ENCODE data around the gene CR1L. TPM values are rescaled to one million over a fixed set of nuclear protein-coding genes. Genes with fewer than 3 reads are reported as not detected.
A peak's percentile ranks its signal among the peaks of the same experiment; 100 is the strongest.
"Not testable (repeated sequence)": the region's sequence is repeated elsewhere in the genome, so short reads cannot be mapped to it uniquely, and the experiment has no call there.

Gene CR1L
- 1 to 10 TPM; 1.3 to 1.6 (median 1.3) TPM for polyA plus RNA-seq (ENCODE audit: insufficient read length in 3 of 3)
- long read RNA-seq, donor 1: 0 reads
- long read RNA-seq, donor 2: 0 reads
- long read RNA-seq, donor 3: 0 reads
- long read RNA-seq, donor 4: 0 reads
- long read RNA-seq, donor 5: 0 reads
- long read RNA-seq, donor 6, partial matches to known transcripts: 7 of 7 reads
- long read RNA-seq, donor 6, other reads (novel, unspliced or antisense): 0 of 7 reads
- long read RNA-seq, donor 7: 0 reads
- long read RNA-seq, donor 8: 0 reads
- long read RNA-seq, donor 9, partial matches to known transcripts: 0 of 1 reads
- long read RNA-seq, donor 9, other reads (novel, unspliced or antisense): 0 of 1 reads
- long read RNA-seq, donor 10: 0 reads
- long read RNA-seq, donor 11: 0 reads
- long read RNA-seq, donor 12, partial matches to known transcripts: 0 of 1 reads
- long read RNA-seq, donor 12, other reads (novel, unspliced or antisense): 0 of 1 reads
- long read RNA-seq, donor 13: 0 reads
- long read RNA-seq, donor 14: 0 reads
- long read RNA-seq, donor 15: 0 reads
- long read RNA-seq, donor 16, partial matches to known transcripts: 9 of 9 reads
- long read RNA-seq, donor 16, other reads (novel, unspliced or antisense): 0 of 9 reads

- peak; percentile 31 to 84 (median 65) for DNase-seq (ENCODE audit: extremely low read depth in 1 of 11, low read depth in 9 of 11, low spot score in 4 of 11)
Observed at GRCh38 chr1:207644852-207645634, at the start of gene CR1L. TSS of gene CR1L (plus strand) at chr1:207645133. CDS start at chr1:207645234, 101 bp downstream.

DNA sequence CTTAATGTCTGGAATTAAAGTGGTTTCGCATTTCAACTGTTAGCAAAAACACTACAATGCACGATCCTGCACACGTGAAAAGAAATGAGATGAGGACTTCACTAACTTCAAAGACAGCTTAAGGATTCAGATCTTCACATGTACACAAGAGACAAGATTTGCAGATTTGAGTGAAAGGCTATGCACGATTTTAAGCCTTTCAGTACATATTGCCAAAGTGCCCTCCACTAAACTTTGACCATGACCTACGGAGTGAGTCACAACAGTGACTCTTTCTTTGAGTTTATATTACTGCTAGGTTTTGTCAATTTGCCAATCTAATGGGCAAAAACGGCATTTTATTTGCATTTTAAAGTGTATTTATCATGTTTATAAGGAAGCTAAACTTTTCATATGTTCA, 41.2 kb upstream of the CR1L start:
- no peak for DNase-seq (ENCODE audit: extremely low read depth in 1 of 11, low read depth in 9 of 11, low spot score in 4 of 11)

GRCh38 chr1:207605444-207606361, 39.2 kb upstream of the CR1L start:
- no peak for DNase-seq (ENCODE audit: extremely low read depth in 1 of 11, low read depth in 9 of 11, low spot score in 4 of 11)

- DNase-seq (ENCODE audit: extremely low read depth in 1 of 11, low read depth in 9 of 11, low spot score in 4 of 11): no peak
Observed at GRCh38 chr1:207606362-207606755, 38.6 kb upstream of the CR1L start.

- no peak for DNase-seq (ENCODE audit: extremely low read depth in 1 of 11, low read depth in 9 of 11, low spot score in 4 of 11)
Observed at GRCh38 chr1:207612762-207613161, 32.2 kb upstream of the CR1L start.

- peak; percentile 23 to 60 (median 37) for DNase-seq (ENCODE audit: extremely low read depth in 1 of 11, low read depth in 9 of 11, low spot score in 4 of 11)
Observed at GRCh38 chr1:207619871-207620542, 24.9 kb upstream of the CR1L start.

GRCh38 chr1:207620543-207620893, 24.4 kb upstream of the CR1L start:
- no peak for DNase-seq (ENCODE audit: extremely low read depth in 1 of 11, low read depth in 9 of 11, low spot score in 4 of 11)

DNA sequence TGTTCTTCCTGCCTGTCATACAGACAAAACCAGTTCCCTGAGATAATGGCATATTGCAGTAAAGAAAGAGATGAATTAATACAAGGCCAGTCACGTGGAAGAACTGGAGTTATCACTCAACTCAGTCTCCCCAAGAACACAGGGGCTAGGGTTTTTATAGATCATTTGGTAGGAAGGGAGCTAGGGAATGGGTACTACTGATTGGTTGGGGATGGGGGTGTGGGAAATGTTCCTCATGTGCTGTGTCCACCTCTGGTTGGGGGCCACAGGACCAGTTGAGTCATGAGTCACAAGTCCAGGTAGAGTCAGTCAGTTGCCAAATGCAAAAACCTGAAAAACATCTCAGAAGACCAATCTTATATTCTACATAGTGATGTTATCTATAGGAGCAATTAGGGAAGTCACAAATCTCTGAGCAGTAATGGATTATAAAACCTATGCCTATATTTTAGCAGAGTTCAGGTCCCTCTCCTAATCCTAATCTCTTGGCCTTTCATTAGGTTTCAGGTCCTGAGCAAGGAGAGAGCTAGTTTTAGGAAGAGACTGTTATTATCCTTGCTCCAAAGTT, 19.3 kb upstream of the CR1L start:
- not testable (repeated sequence) for DNase-seq (ENCODE audit: extremely low read depth in 1 of 11, low read depth in 9 of 11, low spot score in 4 of 11)

GRCh38 chr1:207626972-207627337, 18.0 kb upstream of the CR1L start:
- no peak for DNase-seq (ENCODE audit: extremely low read depth in 1 of 11, low read depth in 9 of 11, low spot score in 4 of 11)

DNA sequence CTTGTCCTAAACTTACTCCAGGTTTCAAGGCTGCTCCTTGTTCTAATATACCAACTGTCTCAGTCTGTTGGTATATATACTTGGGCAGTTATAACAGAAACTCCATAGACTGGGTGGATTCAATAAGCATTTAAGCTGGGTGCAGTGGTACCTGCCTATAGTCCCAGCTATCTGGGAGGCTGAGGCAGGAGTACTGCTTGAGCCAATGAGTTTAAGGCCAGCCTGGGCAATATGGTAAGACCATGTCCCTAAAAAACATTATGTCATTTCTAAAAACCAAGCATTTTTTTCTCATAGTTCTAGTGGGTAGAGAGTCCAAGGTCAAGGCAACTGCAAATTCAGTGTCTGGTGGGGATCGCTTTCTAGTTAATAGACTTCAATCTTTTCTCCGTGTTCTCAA, 17.4 kb upstream of the CR1L start:
- DNase-seq (ENCODE audit: extremely low read depth in 1 of 11, low read depth in 9 of 11, low spot score in 4 of 11): no peak

DNA sequence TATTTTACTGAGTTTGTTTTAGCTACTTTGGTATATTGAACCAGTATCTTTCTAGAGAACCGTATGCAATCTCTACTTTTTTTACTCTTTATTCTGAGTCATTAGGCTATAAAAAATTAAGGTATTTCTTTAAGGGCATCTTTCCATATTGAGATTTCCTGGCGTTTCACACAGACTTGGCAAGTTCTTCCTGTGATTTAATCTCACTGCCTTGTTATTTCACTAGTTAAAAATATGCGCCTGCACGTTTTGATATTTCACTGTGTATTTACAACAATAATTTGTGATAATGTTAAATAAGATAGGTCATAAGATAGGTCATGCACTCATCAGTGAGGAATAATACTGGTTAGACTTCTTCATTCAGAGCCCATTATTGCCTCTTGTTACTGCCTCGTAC, 16.2 kb upstream of the CR1L start:
- DNase-seq (ENCODE audit: extremely low read depth in 1 of 11, low read depth in 9 of 11, low spot score in 4 of 11): no peak

DNA sequence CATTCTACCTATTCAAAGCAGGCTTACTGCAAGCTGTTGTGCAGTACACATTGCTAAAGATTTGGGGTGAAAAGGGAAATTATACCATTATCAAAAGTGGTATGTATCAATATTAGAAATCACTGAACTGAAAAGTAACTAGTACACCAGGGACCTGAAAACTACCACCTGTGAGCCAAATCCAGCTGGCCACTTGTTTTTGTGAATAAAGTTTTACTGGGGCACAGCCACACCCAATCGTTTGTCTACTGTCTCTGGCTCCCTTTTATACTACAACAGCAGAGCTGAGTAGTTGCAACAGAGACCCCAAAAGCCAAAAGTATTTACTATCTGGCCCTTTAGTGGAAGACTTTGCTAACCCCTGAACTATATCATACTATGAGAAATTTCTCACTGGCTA, 13.8 kb upstream of the CR1L start:
- DNase-seq (ENCODE audit: extremely low read depth in 1 of 11, low read depth in 9 of 11, low spot score in 4 of 11): no peak

DNA sequence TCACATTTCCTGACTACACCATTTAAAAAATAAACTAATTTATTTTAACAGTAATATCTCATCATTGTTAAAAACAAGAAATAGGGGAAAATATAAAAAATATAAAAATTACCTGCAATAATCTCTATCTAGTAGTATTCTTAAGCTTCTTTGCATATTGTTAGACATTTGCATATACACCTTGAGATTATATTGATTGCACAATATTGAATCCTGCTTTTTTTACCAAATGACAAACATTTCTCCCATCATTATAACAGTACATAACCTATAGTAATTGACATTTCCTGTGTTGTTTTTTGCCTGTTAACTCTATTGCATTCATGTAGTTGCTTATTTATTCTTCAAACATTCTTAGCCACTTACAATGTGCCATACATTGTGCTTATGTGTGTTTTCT, 11.7 kb upstream of the CR1L start:
- no peak for DNase-seq (ENCODE audit: extremely low read depth in 1 of 11, low read depth in 9 of 11, low spot score in 4 of 11)

DNA sequence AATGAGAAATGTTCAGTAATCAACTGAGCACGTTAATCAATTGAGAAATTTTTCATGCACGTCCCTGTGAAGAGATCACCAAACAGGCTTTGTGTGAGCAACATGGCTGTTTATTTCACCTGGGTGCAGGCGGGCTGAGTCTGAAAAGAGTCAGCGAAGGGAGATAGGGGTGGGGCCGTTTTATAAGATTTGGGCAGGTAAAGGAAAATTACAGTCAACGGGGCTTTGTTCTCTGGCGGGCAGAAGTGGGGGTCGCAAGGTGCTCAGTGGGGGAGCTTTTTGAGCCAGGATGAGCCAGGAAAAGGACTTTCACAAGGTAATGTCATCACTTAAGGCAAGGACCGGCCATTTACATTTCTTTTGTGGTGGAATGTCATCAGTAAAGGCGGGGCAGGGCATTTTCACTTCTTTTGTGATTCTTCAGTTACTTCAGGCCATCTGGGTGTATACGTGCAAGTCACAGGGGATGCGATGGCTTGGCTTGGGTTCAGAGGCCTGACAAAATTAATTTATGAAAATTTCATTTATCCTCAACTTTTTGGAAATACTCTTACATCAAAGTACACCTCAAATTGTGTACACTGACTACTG, 11.1 kb upstream of the CR1L start:
- not testable (repeated sequence) for DNase-seq (ENCODE audit: extremely low read depth in 1 of 11, low read depth in 9 of 11, low spot score in 4 of 11)

DNA sequence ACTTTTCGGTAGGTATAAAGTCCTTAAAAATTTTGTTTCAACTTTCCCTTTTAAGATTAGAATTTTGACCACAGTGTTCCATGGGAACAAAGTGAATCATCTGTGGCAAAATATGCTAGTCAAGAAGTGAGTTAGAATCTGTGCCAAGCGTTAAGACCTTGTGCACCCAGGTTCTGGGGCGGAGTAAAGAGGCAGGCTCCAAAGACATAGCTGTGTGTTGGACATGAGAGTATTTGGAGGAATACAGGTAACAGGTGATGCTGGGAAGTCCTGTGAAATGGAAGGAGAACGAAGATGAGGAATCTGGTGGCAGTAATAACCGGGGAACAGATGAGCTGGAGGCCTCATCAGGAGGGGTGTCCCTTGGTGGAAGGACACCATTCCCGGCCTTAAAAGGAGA, 10.6 kb upstream of the CR1L start:
- DNase-seq (ENCODE audit: extremely low read depth in 1 of 11, low read depth in 9 of 11, low spot score in 4 of 11): not testable (repeated sequence)

DNA sequence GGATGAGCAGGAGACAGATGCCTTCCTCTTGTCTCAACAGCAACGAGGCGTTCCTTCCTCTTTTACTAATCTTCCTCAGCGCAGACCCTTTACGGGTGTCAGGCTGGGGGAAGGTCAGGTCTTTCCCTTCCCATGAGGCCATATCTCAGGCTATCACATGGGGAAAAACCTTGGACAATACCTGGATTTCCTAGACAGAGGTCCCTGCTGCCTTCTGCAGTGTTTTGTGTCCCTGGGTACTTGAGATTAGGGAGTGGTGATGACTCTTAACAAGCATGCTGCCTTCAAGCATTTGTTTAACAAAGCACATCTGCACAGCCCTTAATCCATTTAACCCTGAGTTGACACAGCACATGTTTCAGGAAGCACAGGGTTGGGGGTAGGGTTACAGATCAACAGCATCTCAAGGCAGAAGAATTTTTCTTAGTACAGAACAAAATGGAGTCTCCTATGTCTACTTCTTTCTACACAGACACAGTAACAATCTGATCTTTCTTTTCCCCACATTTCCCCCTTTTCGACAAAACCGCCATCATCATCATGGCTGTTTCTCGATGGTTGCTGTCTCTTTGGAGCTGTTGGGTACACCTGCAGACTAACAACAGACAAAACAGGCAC, 9.3 kb upstream of the CR1L start:
- DNase-seq (ENCODE audit: extremely low read depth in 1 of 11, low read depth in 9 of 11, low spot score in 4 of 11): not testable (repeated sequence)

GRCh38 chr1:207638487-207639145, 6.3 kb upstream of the CR1L start:
- not testable (repeated sequence) for DNase-seq (ENCODE audit: extremely low read depth in 1 of 11, low read depth in 9 of 11, low spot score in 4 of 11)
